Measurements from ENCODE around the gene C2CD3. TPM values are rescaled to one million over a fixed set of nuclear protein-coding genes. Genes with fewer than 3 reads are reported as not detected.

Gene C2CD3
- total RNA-seq, 1 donor from 2014 or later = 12.2 TPM

DNA sequence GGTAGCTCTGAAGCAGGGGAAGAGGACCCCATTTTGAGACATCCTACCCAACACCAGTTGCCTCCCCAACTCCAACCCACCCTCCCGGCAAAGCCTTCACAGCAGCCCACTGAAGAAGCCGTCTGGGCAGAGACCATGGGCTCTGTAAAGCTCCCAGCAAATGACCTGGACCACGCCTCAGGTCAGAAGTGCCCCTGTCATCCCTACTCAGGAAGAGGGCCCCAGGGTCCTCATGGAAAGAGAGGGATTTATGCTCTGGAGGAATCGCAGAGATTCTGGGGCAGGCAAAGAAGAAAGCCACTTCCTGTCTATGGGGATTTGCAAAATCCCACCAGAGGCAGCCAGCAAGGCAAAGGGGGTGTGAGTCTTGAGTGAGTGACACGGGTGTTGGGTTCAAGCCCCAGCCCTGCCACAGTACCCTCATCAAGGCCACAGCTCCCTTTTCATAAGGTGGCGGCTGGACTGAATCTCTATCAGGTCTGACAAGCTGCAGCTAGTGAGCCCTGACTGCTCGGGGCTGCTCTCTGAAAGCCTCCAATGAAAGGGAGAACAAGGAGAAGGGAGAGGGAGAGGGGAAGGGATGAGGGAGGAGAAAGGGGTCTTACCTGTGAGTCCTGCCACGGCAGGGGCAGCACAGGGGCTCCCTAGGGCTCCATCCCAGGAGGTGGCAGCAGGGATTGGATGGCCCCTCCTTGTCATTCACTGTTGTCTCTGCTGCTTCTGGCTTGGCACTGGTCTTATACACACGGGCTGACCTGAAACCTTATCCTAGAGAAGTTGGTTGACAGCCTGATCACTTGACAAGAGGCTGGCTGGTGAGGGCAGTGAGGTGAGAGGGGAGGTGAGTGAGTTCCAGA is 162.2 kb downstream of the C2CD3 start, which contains the start of gene UCP3:
Gene UCP3 (minus strand): TSS at position 713 of the 857 bp plus-strand sequence. CDS start 2,043 bp downstream, outside the sequence.
- Histone ChIP-seq H3K4me3 (ENCODE audit: low read depth, low read length) (no peak within 1 kb of the TSS), H3K36me3 (ENCODE audit: control insufficient read depth, insufficient read depth, low read length) (peaks cover 1% of the 10 kb centered on the region), H3K27me3 (ENCODE audit: control insufficient read depth, insufficient read depth, low read length) (no peaks in the 10 kb centered on the region)
- TF ChIP-seq, protein P1, sequence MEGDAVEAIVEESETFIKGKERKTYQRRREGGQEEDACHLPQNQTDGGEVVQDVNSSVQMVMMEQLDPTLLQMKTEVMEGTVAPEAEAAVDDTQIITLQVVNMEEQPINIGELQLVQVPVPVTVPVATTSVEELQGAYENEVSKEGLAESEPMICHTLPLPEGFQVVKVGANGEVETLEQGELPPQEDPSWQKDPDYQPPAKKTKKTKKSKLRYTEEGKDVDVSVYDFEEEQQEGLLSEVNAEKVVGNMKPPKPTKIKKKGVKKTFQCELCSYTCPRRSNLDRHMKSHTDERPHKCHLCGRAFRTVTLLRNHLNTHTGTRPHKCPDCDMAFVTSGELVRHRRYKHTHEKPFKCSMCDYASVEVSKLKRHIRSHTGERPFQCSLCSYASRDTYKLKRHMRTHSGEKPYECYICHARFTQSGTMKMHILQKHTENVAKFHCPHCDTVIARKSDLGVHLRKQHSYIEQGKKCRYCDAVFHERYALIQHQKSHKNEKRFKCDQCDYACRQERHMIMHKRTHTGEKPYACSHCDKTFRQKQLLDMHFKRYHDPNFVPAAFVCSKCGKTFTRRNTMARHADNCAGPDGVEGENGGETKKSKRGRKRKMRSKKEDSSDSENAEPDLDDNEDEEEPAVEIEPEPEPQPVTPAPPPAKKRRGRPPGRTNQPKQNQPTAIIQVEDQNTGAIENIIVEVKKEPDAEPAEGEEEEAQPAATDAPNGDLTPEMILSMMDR (IDR thresholded peaks at IDR 0.05; ENCODE audit: insufficient read depth, low read length, poor library complexity, severe bottlenecking) = no peak
- DNase-seq (ENCODE audit: low read depth) = no peak

GRCh38 chr11:74007691-74008372 is 163.0 kb downstream of the C2CD3 start:
- no peaks in the 10 kb centered on the region for H3K27me3 ChIP-seq (ENCODE audit: control insufficient read depth, insufficient read depth, low read length)
- TF ChIP-seq, protein P1 (IDR thresholded peaks at IDR 0.05; ENCODE audit: insufficient read depth, low read length, poor library complexity, severe bottlenecking) = no peak
- DNase-seq (ENCODE audit: low read depth) = no peak
- peaks cover 1% of the 10 kb centered on the region for H3K36me3 ChIP-seq (ENCODE audit: control insufficient read depth, insufficient read depth, low read length)
- no peak overlapping the region for H3K4me3 ChIP-seq (ENCODE audit: low read depth, low read length)

- no peaks in the 10 kb centered on the region for H3K27me3 ChIP-seq (ENCODE audit: control insufficient read depth, insufficient read depth, low read length)
- TF ChIP-seq, protein P1 (IDR thresholded peaks at IDR 0.05; ENCODE audit: insufficient read depth, low read length, poor library complexity, severe bottlenecking) = no peak
These were observed 164.0 kb downstream of the C2CD3 start for GRCh38 chr11:74006743-74007304.

GRCh38 chr11:74005721-74006517 is 164.9 kb downstream of the C2CD3 start:
- TF ChIP-seq, protein P1 (IDR thresholded peaks at IDR 0.05; ENCODE audit: insufficient read depth, low read length, poor library complexity, severe bottlenecking) = no peak
- H3K4me3 ChIP-seq (ENCODE audit: low read depth, low read length) = no peak overlapping the region
- peaks cover 1% of the 10 kb centered on the region for H3K36me3 ChIP-seq (ENCODE audit: control insufficient read depth, insufficient read depth, low read length)
- no peaks in the 10 kb centered on the region for H3K27me3 ChIP-seq (ENCODE audit: control insufficient read depth, insufficient read depth, low read length)
- no peak for DNase-seq (ENCODE audit: low read depth)

More at GRCh38 chr11:74006743-74007304, 164.0 kb downstream of the C2CD3 start:
- Histone ChIP-seq H3K36me3 (ENCODE audit: control insufficient read depth, insufficient read depth, low read length) (peaks cover 1% of the 10 kb centered on the region), H3K4me3 (ENCODE audit: low read depth, low read length) (no peak overlapping the region)
- no peak for DNase-seq (ENCODE audit: low read depth)

DNA sequence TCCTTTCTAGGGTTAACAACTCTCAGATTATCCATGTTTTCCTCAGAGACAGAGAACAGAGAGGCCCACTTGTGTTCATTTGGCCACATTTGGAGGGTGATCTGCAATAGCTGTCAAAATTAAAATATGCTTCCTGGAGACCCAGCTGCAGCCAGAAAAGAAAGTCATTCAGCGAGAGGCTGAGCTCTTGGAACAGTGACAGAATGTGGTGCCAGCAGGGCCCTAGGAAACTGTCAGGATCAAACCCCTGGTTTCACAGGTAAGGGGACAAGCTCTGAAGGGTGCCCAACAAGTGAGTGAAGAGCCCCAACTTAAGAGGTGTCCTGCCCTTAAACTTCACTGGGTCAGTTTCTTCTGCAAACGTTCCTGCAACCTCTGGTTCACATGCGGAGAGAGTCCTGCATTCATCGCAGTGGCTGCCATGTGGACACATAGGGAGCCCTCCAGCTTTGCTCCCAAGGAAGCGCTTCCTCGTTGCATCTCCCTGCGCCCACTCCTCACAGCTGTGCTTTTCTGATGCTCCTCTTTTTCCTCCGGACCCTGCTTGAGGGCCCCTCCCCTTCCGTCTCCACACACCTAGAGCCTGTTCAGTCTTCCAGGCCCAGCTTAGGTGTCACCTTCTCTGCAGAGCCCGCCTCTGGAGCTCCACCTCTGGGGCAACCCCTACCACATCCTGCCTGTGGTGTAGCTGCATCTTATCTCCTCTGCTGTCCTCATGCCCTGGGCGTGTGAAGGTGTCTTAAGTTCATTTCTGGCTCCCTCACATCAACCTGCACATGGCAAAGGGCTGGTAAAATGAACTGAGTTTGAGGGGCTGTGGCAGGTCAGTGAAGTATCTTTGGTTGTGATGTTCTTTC is 165.8 kb downstream of the C2CD3 start:
- Histone ChIP-seq H3K4me3 (ENCODE audit: low read depth, low read length) (no peak overlapping the region), H3K27me3 (ENCODE audit: control insufficient read depth, insufficient read depth, low read length) (no peaks in the 10 kb centered on the region), H3K36me3 (ENCODE audit: control insufficient read depth, insufficient read depth, low read length) (peaks cover 1% of the 10 kb centered on the region)
- DNase-seq (ENCODE audit: low read depth) = no peak
- TF ChIP-seq, protein P1 (IDR thresholded peaks at IDR 0.05; ENCODE audit: insufficient read depth, low read length, poor library complexity, severe bottlenecking) = no peak
